ENCODE results near the gene ZNF672.

DNA sequence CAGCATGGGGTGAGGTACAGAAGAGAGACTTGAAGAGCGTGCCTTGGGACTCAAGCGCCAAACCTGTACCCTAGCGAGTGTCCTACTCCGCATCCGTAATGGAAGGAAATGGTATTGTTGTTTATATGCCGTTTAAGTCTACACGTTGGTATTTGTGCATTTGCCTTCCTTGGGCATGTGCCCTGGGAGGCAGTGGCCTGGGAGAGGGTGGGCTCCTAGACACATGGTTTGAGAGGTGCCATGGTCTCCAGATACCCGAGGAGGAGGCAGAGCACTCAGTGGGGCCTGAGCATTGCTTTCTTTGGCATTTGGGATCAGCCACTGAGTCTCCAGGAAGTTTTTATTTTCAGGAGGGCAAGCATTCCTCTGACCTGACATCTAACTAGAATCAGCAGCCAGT lies 6.5 kb downstream of the ZNF672 start:
- TF ChIP-seq, protein P1, sequence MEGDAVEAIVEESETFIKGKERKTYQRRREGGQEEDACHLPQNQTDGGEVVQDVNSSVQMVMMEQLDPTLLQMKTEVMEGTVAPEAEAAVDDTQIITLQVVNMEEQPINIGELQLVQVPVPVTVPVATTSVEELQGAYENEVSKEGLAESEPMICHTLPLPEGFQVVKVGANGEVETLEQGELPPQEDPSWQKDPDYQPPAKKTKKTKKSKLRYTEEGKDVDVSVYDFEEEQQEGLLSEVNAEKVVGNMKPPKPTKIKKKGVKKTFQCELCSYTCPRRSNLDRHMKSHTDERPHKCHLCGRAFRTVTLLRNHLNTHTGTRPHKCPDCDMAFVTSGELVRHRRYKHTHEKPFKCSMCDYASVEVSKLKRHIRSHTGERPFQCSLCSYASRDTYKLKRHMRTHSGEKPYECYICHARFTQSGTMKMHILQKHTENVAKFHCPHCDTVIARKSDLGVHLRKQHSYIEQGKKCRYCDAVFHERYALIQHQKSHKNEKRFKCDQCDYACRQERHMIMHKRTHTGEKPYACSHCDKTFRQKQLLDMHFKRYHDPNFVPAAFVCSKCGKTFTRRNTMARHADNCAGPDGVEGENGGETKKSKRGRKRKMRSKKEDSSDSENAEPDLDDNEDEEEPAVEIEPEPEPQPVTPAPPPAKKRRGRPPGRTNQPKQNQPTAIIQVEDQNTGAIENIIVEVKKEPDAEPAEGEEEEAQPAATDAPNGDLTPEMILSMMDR (IDR thresholded peaks at IDR 0.05), result no peak
- no peak for TF ChIP-seq POLR2A (IDR thresholded peaks at IDR 0.05)
